Right renal pelvis (tissue), 4 donors: ENCODE results near the gene ABHD8. TPM values are rescaled to one million over a fixed set of nuclear protein-coding genes. Genes with fewer than 3 reads are reported as not detected.

Experiments used
- DNase-seq, 4 donors: peaks; one replicate each; pipeline ENCODE4 v3.0.0-alpha.2; 2013; ENCODE audit warnings: low read depth in 4 of 4, low spot score in 3 of 4, missing footprints in 1 of 4
- polyA plus RNA-seq, 4 donors: library from polyadenylated mRNA; unstranded; fragments of 120-200 nt; gene quantifications; one replicate each; pipeline ENCODE4 v1.2.1, GENCODE V29; 2013; ENCODE audit not compliant: insufficient read length in 4 of 4

ABHD8 gene
- polyA plus RNA-seq, 4 donors = 7.6 to 14.2 (median 8.3) TPM

DNA sequence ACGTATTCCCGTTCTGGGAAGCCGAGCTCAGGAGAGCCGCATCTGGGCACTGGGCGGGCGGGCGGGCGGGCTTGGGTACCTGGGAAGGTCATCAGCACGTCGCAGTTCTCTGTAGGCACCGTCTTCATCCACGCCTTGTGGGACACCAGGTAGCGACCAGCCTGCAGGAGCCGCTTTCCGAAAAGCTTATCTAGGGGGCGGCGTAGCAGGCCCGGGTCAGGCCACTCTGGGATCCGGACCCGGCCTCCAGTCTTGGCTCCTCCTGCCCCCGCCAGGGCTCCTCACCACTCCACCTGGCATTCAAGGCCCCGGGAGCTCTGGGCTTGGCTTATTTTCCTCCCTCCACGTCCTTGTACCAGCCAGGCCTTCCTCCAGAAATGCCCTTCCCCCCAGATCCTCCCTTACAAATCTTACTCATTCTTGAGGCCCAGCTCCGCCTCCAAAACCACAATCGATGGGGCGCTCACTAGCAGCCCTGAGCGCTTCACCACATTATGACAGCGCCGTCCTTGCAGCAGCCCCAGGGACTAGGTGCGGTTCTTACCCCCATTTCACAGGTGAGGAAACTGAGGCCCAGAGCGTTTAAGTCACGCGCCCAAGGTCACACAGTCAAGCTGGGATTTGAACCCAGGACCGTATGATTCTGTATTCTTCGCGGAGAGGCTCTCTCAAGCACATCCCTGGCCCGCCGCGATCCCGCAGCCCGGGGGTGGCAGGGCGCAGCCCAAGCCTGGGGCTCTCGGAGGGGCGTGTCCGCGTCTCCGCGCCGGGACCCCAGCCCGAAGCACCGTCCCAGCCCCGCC is 30.6 kb upstream of the ABHD8 start:
- DNase-seq = no peak

- no peak for DNase-seq
Measured at GRCh38 chr19:17332677-17333581, 29.7 kb upstream of the ABHD8 start.

GRCh38 chr19:17332360-17332676 is 29.1 kb upstream of the ABHD8 start:
- no peak for DNase-seq

- DNase-seq = no peak
Measured at GRCh38 chr19:17331045-17331558, 27.9 kb upstream of the ABHD8 start.

- DNase-seq = no peak
Measured at GRCh38 chr19:17330262-17331044, 27.2 kb upstream of the ABHD8 start.

GRCh38 chr19:17329366-17330261 is 26.4 kb upstream of the ABHD8 start:
- DNase-seq = no peak

- no peak for DNase-seq
Measured at GRCh38 chr19:17328517-17329365, 25.5 kb upstream of the ABHD8 start.

GRCh38 chr19:17327654-17328516 is 24.7 kb upstream of the ABHD8 start:
- DNase-seq = peak in 1 of 4 donors; percentile 57

DNA sequence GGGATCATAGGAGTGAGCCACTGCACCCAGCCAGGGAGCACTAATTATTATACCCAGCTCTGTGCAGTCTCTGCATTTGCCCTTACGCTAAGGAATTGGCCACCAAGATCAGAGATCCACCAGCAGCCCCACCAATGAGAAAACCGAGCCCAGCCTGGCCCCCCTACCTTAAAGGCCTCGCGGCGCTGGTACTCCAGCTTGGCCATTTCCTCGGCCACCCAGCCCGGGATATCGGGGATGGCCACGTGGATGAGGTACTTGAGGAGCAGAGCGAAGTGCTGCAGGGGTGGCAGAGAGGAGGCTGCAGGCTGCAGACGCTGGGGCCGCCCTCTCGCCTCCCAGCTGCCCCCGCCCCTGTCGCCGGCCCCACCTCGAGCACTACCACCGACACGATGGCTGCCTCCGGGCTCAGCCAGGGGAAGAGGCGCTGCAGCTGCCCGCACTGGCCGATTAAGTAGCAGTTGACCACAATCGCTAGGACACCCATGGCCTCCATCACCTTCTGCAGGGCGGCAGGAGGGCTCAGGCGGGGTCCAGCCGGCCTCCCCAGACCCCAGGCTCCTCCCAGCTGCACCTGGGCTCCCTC is 23.9 kb upstream of the ABHD8 start:
- no peak for DNase-seq

DNA sequence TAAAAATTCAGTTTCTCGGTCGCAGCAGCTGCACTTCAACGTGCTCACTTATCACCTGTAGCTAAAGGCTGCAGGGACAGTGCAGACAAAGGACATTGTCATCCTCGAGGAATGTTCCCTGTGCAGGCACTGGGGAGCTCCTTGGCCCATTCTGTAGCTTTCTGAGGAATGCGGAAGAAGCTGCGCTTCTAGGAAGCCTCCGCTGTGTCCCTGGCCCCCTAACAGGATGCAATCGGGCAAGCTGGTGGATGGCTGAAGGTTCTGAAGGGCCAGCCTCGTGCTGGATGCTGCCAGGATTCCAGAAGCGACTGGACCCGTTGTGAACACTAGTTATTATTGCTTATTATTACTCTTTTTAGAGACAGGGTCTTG is 23.4 kb upstream of the ABHD8 start:
- no peak for DNase-seq

- DNase-seq = no peak
Measured at GRCh38 chr19:17325881-17326594, 22.8 kb upstream of the ABHD8 start.

DNA sequence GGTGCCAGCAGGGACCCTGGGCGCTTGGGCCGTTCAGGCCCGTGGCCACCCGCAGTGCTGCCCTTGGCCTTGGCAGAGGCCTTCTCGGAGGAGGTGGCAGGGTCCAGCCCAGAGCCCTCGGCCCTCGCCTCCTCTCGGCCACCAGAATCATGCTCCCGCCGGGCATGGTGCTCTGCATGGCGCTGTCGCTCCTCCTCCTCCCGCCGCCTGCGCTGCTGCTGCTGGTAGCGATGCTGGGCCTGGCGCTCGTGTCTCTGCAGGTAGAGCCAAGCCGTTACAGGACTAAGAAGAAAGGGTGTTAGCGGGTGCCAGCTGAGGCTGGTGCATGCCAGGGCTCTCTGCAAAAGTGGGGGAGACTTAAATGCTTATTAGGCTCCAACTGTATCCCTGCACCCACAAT is 21.9 kb upstream of the ABHD8 start:
- no peak for DNase-seq

GRCh38 chr19:17324357-17325114 is 21.3 kb upstream of the ABHD8 start:
- no peak for DNase-seq

GRCh38 chr19:17323964-17324332 is 20.7 kb upstream of the ABHD8 start:
- no peak for DNase-seq

DNA sequence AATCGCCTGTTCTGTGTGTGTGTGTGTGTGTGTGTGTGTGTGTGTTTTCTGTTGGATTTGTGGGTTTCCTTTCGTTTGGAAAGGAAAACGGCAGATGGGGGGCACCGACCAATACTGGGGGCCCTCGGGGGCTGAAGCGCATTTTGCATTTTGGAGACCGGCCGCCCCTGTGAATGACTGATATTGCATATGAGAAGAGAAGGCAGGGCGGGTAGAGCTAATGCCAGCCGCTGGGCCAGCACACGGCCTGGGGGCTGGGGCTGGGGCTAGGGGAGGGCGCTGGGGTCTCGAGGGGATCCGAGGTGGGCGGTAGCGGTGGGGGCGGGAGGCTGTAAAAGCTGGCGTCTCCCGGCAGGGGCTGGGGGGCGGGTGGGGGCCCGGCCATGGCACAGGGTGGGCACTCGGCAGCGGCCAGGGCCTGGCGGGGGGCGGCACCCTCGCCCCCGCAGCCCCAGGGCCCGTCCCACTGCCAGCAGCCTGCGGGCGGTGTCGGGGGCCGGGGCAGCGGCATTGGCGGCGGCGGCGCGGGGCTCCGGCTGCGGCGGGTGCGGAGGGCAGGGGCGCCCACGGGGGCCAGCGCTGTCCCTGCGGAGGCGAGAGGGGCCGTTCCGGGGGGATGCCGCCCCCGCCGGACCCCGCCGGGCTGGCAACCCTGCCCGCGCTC is 20.2 kb upstream of the ABHD8 start:
- DNase-seq = no peak

DNA sequence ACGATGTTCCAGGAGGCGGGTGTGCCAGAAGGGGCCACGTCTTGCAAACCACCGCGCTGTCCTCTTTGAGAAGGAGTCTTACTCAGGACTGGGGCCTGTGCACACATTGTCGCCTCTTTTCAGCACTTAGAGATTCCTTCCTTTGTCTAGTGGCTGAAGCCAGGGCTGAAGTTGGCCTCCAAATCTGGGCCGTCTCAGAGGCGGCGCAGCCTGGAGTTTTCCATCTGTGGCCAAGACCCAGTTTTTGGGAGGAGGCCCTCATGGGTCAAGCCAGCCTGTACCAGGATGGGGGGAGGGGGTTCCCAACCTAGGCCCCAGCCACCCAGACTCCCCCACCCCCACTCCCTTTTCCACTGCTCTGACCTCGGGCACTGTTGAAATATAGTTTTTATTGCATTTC is 19.6 kb upstream of the ABHD8 start:
- no peak for DNase-seq
